OCI-LY1 (cell line): ENCODE results near the gene NOP56.

Experiments used
- CTCF ChIP-seq: fragments of 200-600 bp; sonication (generic), shearing (Covaris generic); IDR thresholded peaks from 2 replicates; pipeline ENCODE4 v1.5.1; 2017; ENCODE audit warnings: mild to moderate bottlenecking, antibody characterized with exemption, low read length, moderate library complexity, mixed read lengths
- EZH2 ChIP-seq: fragments of 200-600 bp; sonication (generic), shearing (Covaris generic); IDR thresholded peaks from 2 replicates; pipeline ENCODE4 v1.8.0; 2017; ENCODE audit warnings: borderline replicate concordance, mixed run types, mild to moderate bottlenecking, antibody characterized with exemption, low read length, moderate library complexity, mixed read lengths

- no peak for TF ChIP-seq CTCF
- TF ChIP-seq EZH2, result no peak
Observed at GRCh38 chr20:2606507-2607006, 45.9 kb upstream of the NOP56 start.
